ENCODE results near the gene IGF2BP1.
"Not testable (repeated sequence)": the region's sequence is repeated elsewhere in the genome, so short reads cannot be mapped to it uniquely, and the experiment has no call there.

The IGF2BP1 gene

GRCh38 chr17:48997827-48998586, 822 bp downstream of the IGF2BP1 start:
- Histone ChIP-seq H3K9me3 (ENCODE audit: insufficient read depth, low read depth, low read length) (no peaks in the 10 kb centered on the region), H3K36me3 (ENCODE audit: insufficient read depth, low read depth, low read length) (peaks cover 24% of the 10 kb centered on the region), H3K27ac (ENCODE audit: low read length) (peak overlapping the region; percentile 97), H3K4me1 (ENCODE audit: insufficient read depth, low read length) (peaks cover 15% of the 10 kb centered on the region; the same call in 1 of the 2 replicates), H3K9ac (ENCODE audit: low read depth, low read length) (peak overlapping the region; percentile 100), H3K27me3 (ENCODE audit: insufficient read depth, low read length) (no peaks in the 10 kb centered on the region), H3K4me3 (ENCODE audit: low read length) (peak overlapping the region; percentile 90)

- peaks cover 16% of the 10 kb centered on the region; the same call in 1 of the 2 replicates for H3K4me1 ChIP-seq (ENCODE audit: insufficient read depth, low read length)
- H3K9ac ChIP-seq (ENCODE audit: low read depth, low read length) = peak overlapping the region; percentile 100
- H3K27me3 ChIP-seq (ENCODE audit: insufficient read depth, low read length) = no peaks in the 10 kb centered on the region
- no peaks in the 10 kb centered on the region for H3K9me3 ChIP-seq (ENCODE audit: insufficient read depth, low read depth, low read length)
- peak overlapping the region; percentile 90 for H3K4me3 ChIP-seq (ENCODE audit: low read length)
- H3K36me3 ChIP-seq (ENCODE audit: insufficient read depth, low read depth, low read length) = peaks cover 24% of the 10 kb centered on the region
- peak overlapping the region; percentile 97 for H3K27ac ChIP-seq (ENCODE audit: low read length)
Observed at GRCh38 chr17:48998587-48999440, 1.6 kb downstream of the IGF2BP1 start.

DNA sequence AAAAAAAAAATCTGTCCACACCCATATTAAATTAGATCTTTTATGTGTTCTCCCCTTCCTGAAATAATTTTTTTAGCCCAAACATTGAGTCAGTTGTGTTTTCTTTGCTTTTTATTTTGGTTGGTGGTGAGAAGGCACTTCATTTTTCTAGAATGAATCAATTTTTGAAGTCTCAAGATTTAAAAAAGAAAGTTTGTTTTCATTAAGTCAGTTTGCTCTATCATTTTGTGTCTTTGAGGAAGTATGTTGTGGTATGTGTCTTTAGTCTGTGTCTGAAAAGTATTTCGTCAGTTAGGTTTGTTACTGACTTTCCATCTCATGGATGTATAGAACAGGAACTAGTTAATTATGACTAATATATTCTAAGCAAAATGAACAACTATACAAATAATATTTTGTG, 3.8 kb downstream of the IGF2BP1 start:
- no peaks in the 10 kb centered on the region for H3K9me3 ChIP-seq (ENCODE audit: insufficient read depth, low read depth, low read length)
- H3K27me3 ChIP-seq (ENCODE audit: insufficient read depth, low read length) = no peaks in the 10 kb centered on the region
- H3K27ac ChIP-seq (ENCODE audit: low read length) = no peak overlapping the region
- peaks cover 43% of the 10 kb centered on the region for H3K36me3 ChIP-seq (ENCODE audit: insufficient read depth, low read depth, low read length)
- peak overlapping the region; percentile 100; the same call in 1 of the 2 replicates for H3K9ac ChIP-seq (ENCODE audit: low read depth, low read length)
- H3K4me1 ChIP-seq (ENCODE audit: insufficient read depth, low read length) = peaks cover 13% of the 10 kb centered on the region; the same call in 1 of the 2 replicates
- H3K4me3 ChIP-seq (ENCODE audit: low read length) = peak overlapping the region; percentile 90

- H3K4me1 ChIP-seq (ENCODE audit: insufficient read depth, low read length) = peaks cover 13% of the 10 kb centered on the region; the same call in 1 of the 2 replicates
Observed at GRCh38 chr17:49001671-49002070, 4.5 kb downstream of the IGF2BP1 start.

DNA sequence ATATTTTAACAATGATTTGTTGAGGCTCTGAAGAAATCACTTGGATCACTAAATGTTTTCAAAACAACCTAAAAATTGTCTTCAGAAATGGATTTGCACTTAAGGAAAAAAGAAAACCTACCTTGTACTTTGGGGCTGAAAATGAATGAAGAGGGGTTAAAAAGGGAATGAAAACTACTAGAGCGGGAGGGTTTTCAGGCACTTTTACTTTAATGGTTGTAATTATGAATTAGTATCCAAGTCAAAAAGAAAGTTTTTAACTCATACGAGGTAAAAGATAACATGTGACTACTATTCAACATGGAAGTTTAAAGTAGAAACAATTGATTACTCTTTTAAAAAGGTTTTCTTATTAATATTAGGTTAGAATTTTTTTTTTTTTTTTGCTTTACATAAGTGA, 5.1 kb downstream of the IGF2BP1 start:
- Histone ChIP-seq H3K27me3 (ENCODE audit: insufficient read depth, low read length) (no peaks in the 10 kb centered on the region), H3K9ac (ENCODE audit: low read depth, low read length) (peak overlapping the region; percentile 100; the same call in 1 of the 2 replicates), H3K36me3 (ENCODE audit: insufficient read depth, low read depth, low read length) (peaks cover 55% of the 10 kb centered on the region), H3K4me3 (ENCODE audit: low read length) (peak overlapping the region; percentile 90), H3K9me3 (ENCODE audit: insufficient read depth, low read depth, low read length) (no peaks in the 10 kb centered on the region), H3K4me1 (ENCODE audit: insufficient read depth, low read length) (peaks cover 13% of the 10 kb centered on the region; the same call in 1 of the 2 replicates), H3K27ac (ENCODE audit: low read length) (no peak overlapping the region)

More at GRCh38 chr17:49001671-49002070, 4.5 kb downstream of the IGF2BP1 start:
- Histone ChIP-seq H3K27ac (ENCODE audit: low read length) (no peak overlapping the region), H3K4me3 (ENCODE audit: low read length) (peak overlapping the region; percentile 90), H3K27me3 (ENCODE audit: insufficient read depth, low read length) (no peaks in the 10 kb centered on the region), H3K36me3 (ENCODE audit: insufficient read depth, low read depth, low read length) (peaks cover 49% of the 10 kb centered on the region), H3K9me3 (ENCODE audit: insufficient read depth, low read depth, low read length) (no peaks in the 10 kb centered on the region), H3K9ac (ENCODE audit: low read depth, low read length) (peak overlapping the region; percentile 100; the same call in 1 of the 2 replicates)

GRCh38 chr17:49002766-49003165, 5.6 kb downstream of the IGF2BP1 start:
- H3K36me3 ChIP-seq (ENCODE audit: insufficient read depth, low read depth, low read length) = peaks cover 59% of the 10 kb centered on the region
- H3K27me3 ChIP-seq (ENCODE audit: insufficient read depth, low read length) = no peaks in the 10 kb centered on the region
- peak overlapping the region; percentile 76; the same call in 1 of the 2 replicates for H3K9ac ChIP-seq (ENCODE audit: low read depth, low read length)
- H3K27ac ChIP-seq (ENCODE audit: low read length) = no peak overlapping the region
- peaks cover 13% of the 10 kb centered on the region; the same call in 1 of the 2 replicates for H3K4me1 ChIP-seq (ENCODE audit: insufficient read depth, low read length)
- no peaks in the 10 kb centered on the region for H3K9me3 ChIP-seq (ENCODE audit: insufficient read depth, low read depth, low read length)
- H3K4me3 ChIP-seq (ENCODE audit: low read length) = peak overlapping the region; percentile 90

- peaks cover 16% of the 10 kb centered on the region; the same call in 1 of the 2 replicates for H3K4me1 ChIP-seq (ENCODE audit: insufficient read depth, low read length)
- no peak overlapping the region for H3K27ac ChIP-seq (ENCODE audit: low read length)
- peak overlapping the region; percentile 76 for H3K9ac ChIP-seq (ENCODE audit: low read depth, low read length)
- no peaks in the 10 kb centered on the region for H3K27me3 ChIP-seq (ENCODE audit: insufficient read depth, low read length)
- peak overlapping the region; percentile 90 for H3K4me3 ChIP-seq (ENCODE audit: low read length)
- H3K36me3 ChIP-seq (ENCODE audit: insufficient read depth, low read depth, low read length) = peaks cover 67% of the 10 kb centered on the region
- H3K9me3 ChIP-seq (ENCODE audit: insufficient read depth, low read depth, low read length) = no peaks in the 10 kb centered on the region
Observed at GRCh38 chr17:49003557-49004511, 6.6 kb downstream of the IGF2BP1 start.

- H3K27ac ChIP-seq (ENCODE audit: low read length) = no peak overlapping the region
- H3K4me3 ChIP-seq (ENCODE audit: low read length) = peak overlapping the region; percentile 90; the same call in 1 of the 2 replicates
- peaks cover 16% of the 10 kb centered on the region; the same call in 1 of the 2 replicates for H3K4me1 ChIP-seq (ENCODE audit: insufficient read depth, low read length)
Observed at GRCh38 chr17:49005140-49005539, 8.0 kb downstream of the IGF2BP1 start.

GRCh38 chr17:49008908-49009307, 11.7 kb downstream of the IGF2BP1 start:
- not testable (repeated sequence) for H3K27ac ChIP-seq (ENCODE audit: low read length); H3K27me3 ChIP-seq (ENCODE audit: insufficient read depth, low read length); H3K9ac ChIP-seq (ENCODE audit: low read depth, low read length); H3K4me3 ChIP-seq (ENCODE audit: low read length); H3K9me3 ChIP-seq (ENCODE audit: insufficient read depth, low read depth, low read length)
- Histone ChIP-seq H3K4me1 (ENCODE audit: insufficient read depth, low read length) (peaks cover 30% of the 10 kb centered on the region), H3K36me3 (ENCODE audit: insufficient read depth, low read depth, low read length) (peaks cover 56% of the 10 kb centered on the region)

More at GRCh38 chr17:49005140-49005539, 8.0 kb downstream of the IGF2BP1 start:
- no peak overlapping the region for H3K9ac ChIP-seq (ENCODE audit: low read depth, low read length)
- no peaks in the 10 kb centered on the region for H3K9me3 ChIP-seq (ENCODE audit: insufficient read depth, low read depth, low read length)
- H3K36me3 ChIP-seq (ENCODE audit: insufficient read depth, low read depth, low read length) = peaks cover 62% of the 10 kb centered on the region
- no peaks in the 10 kb centered on the region for H3K27me3 ChIP-seq (ENCODE audit: insufficient read depth, low read length)

DNA sequence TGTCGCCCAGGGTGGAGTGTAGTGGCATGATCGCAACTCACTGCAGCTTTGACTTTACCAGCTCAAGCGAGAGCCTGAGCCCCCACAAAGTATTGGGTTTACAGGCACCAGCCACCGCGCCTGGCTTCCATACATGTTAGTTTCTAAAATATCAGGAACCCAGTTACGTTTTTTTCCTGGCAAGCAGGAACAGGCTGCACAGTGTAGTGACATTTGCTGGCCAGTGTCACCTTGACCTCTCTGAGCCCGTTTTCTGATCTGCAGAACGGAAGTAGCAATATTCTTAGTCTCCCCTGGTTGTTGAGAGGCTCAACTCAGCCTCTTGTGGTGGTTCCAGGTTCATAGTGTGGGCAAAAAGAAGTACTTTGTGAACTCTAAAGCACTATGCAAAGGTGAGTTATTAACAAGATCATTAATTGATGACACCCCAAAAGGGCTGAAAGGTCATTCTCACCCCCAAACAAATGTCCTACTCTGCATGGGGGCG, 15.6 kb downstream of the IGF2BP1 start:
- H3K9ac ChIP-seq (ENCODE audit: low read depth, low read length) = peak overlapping the region; percentile 93; the same call in 1 of the 2 replicates
- peak overlapping the region; percentile 50 for H3K4me3 ChIP-seq (ENCODE audit: low read length)
- H3K9me3 ChIP-seq (ENCODE audit: insufficient read depth, low read depth, low read length) = no peaks in the 10 kb centered on the region
- no peaks in the 10 kb centered on the region for H3K27me3 ChIP-seq (ENCODE audit: insufficient read depth, low read length)
- peak overlapping the region; percentile 80 for H3K27ac ChIP-seq (ENCODE audit: low read length)
- H3K36me3 ChIP-seq (ENCODE audit: insufficient read depth, low read depth, low read length) = peaks cover 46% of the 10 kb centered on the region
- H3K4me1 ChIP-seq (ENCODE audit: insufficient read depth, low read length) = peaks cover 43% of the 10 kb centered on the region
